ENCODE data around the gene PRLR.

PRLR gene

GRCh38 chr5:35166043-35166442 is 64.2 kb downstream of the PRLR start:
- Histone ChIP-seq H3K9me3 (ENCODE audit: control insufficient read depth, insufficient read depth, low read length) (no peaks in the 10 kb centered on the region), H3K9ac (ENCODE audit: low read depth, low read length) (no peak overlapping the region), H3K36me3 (ENCODE audit: insufficient read depth, low read length) (no peaks in the 10 kb centered on the region), H3K4me1 (ENCODE audit: insufficient read depth, low read length) (no peaks in the 10 kb centered on the region)

DNA sequence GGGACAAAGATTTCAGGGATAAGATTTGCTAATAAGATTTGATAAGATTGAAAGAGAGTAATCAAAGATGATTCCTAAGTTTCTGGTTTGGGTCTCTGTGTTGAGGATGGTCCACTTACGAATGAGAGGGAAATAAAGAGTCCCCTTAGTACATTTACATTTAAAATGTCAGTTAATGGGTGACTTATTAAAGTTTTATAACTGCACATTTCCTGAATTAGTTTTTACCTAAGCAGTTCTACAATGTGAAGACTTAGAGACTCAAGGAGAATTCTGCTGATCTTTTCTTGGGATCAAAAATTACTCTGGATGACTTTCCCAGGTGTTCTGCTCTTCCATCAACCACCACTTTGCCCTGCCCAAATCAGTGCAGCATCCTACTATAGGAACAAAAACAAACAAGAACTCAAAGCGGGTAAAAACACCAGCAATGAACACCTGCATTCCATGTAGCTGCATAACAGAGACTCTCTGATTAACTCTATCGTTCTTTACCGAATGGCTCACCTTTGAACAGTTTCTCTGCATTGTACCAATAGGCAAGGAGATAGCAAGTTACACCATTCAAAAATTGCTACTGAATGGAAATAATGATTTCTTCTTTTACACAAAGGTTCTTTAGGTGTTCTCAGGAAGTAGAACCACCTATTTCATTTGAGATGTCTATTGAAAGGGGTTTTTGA is 65.3 kb downstream of the PRLR start:
- Histone ChIP-seq H3K9me3 (ENCODE audit: control insufficient read depth, insufficient read depth, low read length) (no peaks in the 10 kb centered on the region), H3K36me3 (ENCODE audit: insufficient read depth, low read length) (no peaks in the 10 kb centered on the region), H3K4me1 (ENCODE audit: insufficient read depth, low read length) (no peaks in the 10 kb centered on the region)

GRCh38 chr5:35163710-35164033 is 66.6 kb downstream of the PRLR start:
- H3K36me3 ChIP-seq (ENCODE audit: insufficient read depth, low read length), result no peaks in the 10 kb centered on the region
- no peak overlapping the region for H3K9ac ChIP-seq (ENCODE audit: low read depth, low read length)
- H3K9me3 ChIP-seq (ENCODE audit: control insufficient read depth, insufficient read depth, low read length), result no peaks in the 10 kb centered on the region
- no peaks in the 10 kb centered on the region; the same call in 1 of the 2 replicates for H3K4me1 ChIP-seq (ENCODE audit: insufficient read depth, low read length)

More for the DNA sequence above, 65.3 kb downstream of the PRLR start:
- no peak overlapping the region for H3K9ac ChIP-seq (ENCODE audit: low read depth, low read length)

DNA sequence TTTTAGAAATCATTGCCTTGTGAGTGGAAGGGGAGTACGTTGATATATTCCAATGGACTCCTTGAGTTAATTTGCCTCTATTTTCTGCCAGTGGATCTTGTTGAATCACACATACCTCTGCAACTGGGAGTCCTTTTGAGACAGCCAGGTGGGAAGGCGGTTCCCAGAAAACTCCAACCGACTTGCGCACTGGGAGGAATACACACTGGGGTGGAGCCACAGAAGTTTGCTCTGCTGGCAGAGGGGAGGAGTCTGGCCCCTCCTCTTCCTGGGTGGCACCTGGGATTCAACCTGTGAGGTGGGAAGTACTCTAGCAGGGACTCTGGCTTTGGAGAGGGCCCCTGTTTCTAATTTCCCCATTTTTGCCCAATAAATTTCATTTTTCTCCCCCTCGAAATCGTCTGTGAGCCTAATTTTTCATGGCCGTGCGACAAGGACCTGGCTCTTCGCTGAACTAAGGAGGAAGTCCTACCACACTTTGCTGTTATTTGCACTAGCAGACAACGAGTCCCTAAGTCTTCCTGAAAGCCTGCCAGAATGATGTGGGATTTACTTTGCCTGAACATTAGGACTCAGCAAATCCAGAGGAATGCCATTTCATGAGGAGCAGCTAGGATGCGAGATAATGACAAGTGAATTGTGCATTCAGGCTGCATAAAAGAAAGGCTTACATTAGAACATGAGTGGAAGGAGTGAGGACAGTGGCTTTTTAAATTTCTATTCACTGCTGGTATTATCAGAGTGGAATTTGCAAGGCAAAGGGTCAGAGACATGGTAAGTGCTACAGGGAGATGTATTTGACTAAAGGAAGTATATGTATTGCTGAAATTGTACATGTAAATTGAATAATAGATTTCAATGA is 67.2 kb downstream of the PRLR start:
- Histone ChIP-seq H3K9ac (ENCODE audit: low read depth, low read length) (no peak overlapping the region), H3K36me3 (ENCODE audit: insufficient read depth, low read length) (no peaks in the 10 kb centered on the region), H3K4me1 (ENCODE audit: insufficient read depth, low read length) (no peaks in the 10 kb centered on the region; the same call in 1 of the 2 replicates), H3K9me3 (ENCODE audit: control insufficient read depth, insufficient read depth, low read length) (no peaks in the 10 kb centered on the region)

DNA sequence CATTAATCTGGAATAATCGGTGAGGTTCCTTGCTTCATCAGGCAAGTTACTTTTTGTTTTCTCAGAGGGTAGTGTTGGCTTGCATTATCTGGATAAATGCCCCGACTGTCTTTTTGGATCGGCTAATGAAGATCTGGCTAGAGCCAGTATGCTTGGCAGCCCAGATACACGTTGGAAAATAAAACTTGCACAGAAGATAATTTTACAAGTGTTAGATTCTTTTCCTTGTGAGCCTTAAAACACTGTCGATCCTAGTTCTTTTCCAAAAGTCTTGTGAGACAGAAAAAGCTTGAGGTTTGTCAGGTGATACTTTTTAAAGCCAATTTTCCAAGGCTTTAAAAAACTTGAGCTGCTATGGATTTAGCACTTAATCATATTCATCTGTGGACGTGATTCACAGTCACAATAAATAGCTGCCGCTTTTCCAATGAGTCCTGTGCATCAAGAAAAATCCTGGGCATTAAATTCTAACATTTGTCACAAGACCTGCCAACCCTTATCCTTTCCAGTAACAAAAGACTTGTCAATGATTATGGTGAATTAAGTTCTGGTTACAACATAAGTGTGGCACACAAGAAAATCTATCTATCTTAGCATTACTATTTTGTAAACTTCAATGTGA is 68.5 kb downstream of the PRLR start:
- Histone ChIP-seq H3K4me1 (ENCODE audit: insufficient read depth, low read length) (no peaks in the 10 kb centered on the region; the same call in 1 of the 2 replicates), H3K9me3 (ENCODE audit: control insufficient read depth, insufficient read depth, low read length) (no peaks in the 10 kb centered on the region), H3K9ac (ENCODE audit: low read depth, low read length) (no peak overlapping the region), H3K36me3 (ENCODE audit: insufficient read depth, low read length) (no peaks in the 10 kb centered on the region)

DNA sequence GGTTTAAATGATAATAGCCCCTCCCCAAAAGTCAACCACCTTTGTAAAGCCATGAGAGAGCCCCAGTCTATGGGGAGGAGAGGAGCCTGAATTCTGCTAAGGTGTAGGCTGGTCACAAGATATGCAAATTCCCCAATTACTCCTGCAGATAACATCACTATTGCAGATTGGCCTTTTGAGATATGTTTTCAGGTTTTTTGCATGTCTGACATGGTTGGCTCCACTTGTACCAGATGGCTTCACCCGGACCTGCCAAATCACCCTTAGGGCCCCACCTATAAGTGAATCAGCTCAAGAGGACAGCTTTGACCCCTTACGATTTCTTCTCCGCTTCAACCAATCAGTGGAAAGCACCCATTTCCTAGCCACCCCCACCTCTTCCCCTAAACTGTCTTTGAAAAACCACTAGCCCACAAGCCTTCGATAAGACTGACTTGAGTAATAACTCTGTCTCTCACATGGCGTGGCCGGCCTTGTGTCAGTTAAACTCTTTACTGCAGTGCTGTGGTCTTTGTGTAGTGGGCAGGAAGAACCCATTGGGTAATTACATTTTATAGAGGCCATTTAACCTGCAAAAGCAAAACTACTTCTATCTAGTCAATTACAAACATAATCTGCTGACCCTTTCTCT is 69.7 kb downstream of the PRLR start:
- no peaks in the 10 kb centered on the region for H3K36me3 ChIP-seq (ENCODE audit: insufficient read depth, low read length)
- H3K4me1 ChIP-seq (ENCODE audit: insufficient read depth, low read length), result no peaks in the 10 kb centered on the region; the same call in 1 of the 2 replicates
- no peaks in the 10 kb centered on the region for H3K9me3 ChIP-seq (ENCODE audit: control insufficient read depth, insufficient read depth, low read length)
- H3K9ac ChIP-seq (ENCODE audit: low read depth, low read length), result no peak overlapping the region

DNA sequence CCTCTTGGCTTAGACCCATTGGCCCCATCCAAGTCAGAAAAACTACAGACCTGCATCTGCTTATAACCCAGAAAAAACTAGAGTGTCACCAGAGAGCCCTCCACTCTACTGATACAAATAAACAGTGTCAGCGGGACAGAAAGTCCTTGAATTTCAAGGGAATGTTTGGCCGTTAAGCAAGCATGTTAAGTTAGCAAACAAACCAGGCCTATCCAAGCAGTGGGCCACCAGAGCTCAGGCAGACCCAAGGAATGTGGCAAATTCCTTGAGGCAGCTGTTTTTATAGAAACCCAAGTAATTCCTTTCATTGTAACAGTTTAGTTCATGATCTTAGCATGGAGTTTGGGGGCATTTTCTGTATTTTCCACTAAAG is 70.9 kb downstream of the PRLR start:
- H3K9me3 ChIP-seq (ENCODE audit: control insufficient read depth, insufficient read depth, low read length), result no peaks in the 10 kb centered on the region
- no peak overlapping the region for H3K9ac ChIP-seq (ENCODE audit: low read depth, low read length)
- H3K4me1 ChIP-seq (ENCODE audit: insufficient read depth, low read length), result no peaks in the 10 kb centered on the region; the same call in 1 of the 2 replicates
- H3K36me3 ChIP-seq (ENCODE audit: insufficient read depth, low read length), result no peaks in the 10 kb centered on the region

DNA sequence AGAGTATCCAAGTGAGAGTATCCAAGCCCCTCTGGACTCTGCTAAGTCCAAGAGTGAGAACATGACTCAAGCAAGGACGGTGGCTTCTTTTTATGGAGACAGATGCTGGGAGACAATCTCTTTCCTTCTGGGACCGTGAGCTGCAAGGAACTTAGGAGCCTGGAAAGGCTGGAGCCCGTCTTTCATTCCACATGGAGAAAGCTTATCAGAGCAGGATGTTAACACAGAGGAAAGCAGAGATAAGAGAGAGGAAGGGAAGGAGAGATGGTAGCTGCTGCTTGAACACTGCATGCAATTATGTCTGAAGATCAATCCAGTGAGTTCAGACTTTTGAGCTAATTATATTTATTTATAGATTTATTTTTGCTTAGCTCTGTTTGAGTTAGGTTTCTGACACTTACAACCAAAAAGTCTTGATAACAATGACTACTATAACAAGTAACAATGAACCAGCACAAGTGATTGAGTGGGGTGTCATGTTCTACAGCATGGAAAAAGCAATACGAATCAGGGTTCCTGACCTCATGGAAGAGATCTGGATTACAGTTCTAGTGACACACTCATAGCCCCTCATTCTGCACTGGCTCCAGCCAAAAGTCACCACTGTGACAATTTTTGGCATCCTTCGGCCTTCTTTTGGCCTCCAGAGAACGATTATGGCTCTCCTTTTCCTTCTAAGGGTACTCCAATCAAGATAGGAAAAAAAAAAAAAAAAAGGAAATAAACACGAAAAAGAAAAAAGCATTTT is 71.5 kb downstream of the PRLR start:
- Histone ChIP-seq H3K9ac (ENCODE audit: low read depth, low read length) (no peak overlapping the region), H3K4me1 (ENCODE audit: insufficient read depth, low read length) (no peaks in the 10 kb centered on the region; the same call in 1 of the 2 replicates), H3K9me3 (ENCODE audit: control insufficient read depth, insufficient read depth, low read length) (no peaks in the 10 kb centered on the region), H3K36me3 (ENCODE audit: insufficient read depth, low read length) (no peaks in the 10 kb centered on the region)

DNA sequence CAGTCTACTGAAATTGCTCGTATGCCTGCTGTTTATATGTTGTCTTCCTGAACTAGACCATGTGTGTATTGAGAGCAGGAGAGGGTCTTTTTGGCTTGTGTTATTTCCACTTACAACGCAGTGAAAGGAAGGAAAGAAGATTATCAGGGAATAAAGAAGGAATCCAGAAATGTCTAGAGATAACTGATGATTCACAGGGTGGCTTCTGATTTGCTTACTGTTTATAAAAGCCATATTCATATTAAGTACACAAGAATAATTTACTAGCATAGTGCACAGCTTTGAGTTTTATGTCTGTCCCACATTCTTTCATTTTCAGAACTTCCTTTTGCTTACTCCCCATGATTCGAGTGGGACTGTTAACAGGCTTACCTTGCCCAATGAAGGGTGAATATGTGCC is 72.1 kb downstream of the PRLR start:
- no peaks in the 10 kb centered on the region; the same call in 1 of the 2 replicates for H3K4me1 ChIP-seq (ENCODE audit: insufficient read depth, low read length)
- no peaks in the 10 kb centered on the region for H3K9me3 ChIP-seq (ENCODE audit: control insufficient read depth, insufficient read depth, low read length)
- no peaks in the 10 kb centered on the region for H3K36me3 ChIP-seq (ENCODE audit: insufficient read depth, low read length)
- H3K9ac ChIP-seq (ENCODE audit: low read depth, low read length), result no peak overlapping the region

DNA sequence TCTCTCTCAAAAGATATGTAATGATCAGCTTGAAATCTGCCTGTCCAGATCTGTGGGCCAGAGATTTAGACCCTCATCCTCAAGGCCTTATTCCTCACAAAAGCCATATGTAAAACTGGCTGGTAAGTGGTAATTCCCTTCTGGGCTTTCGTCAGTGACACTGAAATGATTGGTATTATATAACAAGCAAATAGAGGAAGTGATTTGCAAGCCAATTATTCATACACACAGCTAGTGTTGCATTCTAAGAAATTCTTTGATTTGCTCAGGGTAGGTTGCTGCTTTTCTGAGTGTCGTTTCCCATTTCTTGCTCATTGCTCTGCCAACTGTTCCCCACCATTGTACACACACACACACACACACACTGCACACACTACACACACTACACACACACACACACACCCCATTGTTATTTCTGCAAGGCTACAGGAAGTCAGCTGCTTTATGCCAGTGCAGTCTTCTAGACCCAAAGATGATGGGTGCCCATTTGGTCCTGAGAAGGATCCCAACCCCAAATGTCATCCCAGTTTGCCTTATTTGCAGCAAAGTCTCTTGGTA is 76.8 kb downstream of the PRLR start:
- no peaks in the 10 kb centered on the region for H3K36me3 ChIP-seq (ENCODE audit: insufficient read depth, low read length)
- H3K9me3 ChIP-seq (ENCODE audit: control insufficient read depth, insufficient read depth, low read length), result no peaks in the 10 kb centered on the region
- H3K9ac ChIP-seq (ENCODE audit: low read depth, low read length), result no peak overlapping the region
- H3K4me1 ChIP-seq (ENCODE audit: insufficient read depth, low read length), result no peaks in the 10 kb centered on the region

- Histone ChIP-seq H3K9ac (ENCODE audit: low read depth, low read length) (no peak overlapping the region), H3K36me3 (ENCODE audit: insufficient read depth, low read length) (no peaks in the 10 kb centered on the region), H3K4me1 (ENCODE audit: insufficient read depth, low read length) (no peaks in the 10 kb centered on the region), H3K9me3 (ENCODE audit: control insufficient read depth, insufficient read depth, low read length) (no peaks in the 10 kb centered on the region)
Measured at GRCh38 chr5:35152733-35153132, 77.6 kb downstream of the PRLR start.

- Histone ChIP-seq H3K36me3 (ENCODE audit: insufficient read depth, low read length) (no peaks in the 10 kb centered on the region), H3K9me3 (ENCODE audit: control insufficient read depth, insufficient read depth, low read length) (no peaks in the 10 kb centered on the region), H3K9ac (ENCODE audit: low read depth, low read length) (no peak overlapping the region), H3K4me1 (ENCODE audit: insufficient read depth, low read length) (no peaks in the 10 kb centered on the region; the same call in 1 of the 2 replicates)
Measured at GRCh38 chr5:35151146-35151920, 79.0 kb downstream of the PRLR start.

DNA sequence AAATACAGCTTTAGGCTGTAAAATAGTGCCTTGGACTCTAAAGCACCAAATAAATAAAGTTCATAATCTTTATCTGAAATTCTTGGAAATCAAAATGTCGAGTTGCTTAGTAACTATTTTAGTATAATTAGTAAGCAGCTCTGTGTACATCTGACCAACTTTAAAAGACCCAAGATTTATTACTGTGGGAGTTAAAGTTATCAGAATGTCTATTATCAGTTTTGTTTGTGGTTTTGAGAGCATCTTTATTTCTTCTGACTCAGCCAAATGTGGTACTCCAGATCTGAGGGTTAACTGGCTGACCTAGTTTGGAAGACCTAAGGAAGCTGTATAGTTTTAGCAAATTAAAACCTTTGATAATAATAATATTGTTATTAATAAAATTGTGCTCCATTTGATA is 81.2 kb downstream of the PRLR start:
- Histone ChIP-seq H3K4me1 (ENCODE audit: insufficient read depth, low read length) (no peaks in the 10 kb centered on the region; the same call in 1 of the 2 replicates), H3K9me3 (ENCODE audit: control insufficient read depth, insufficient read depth, low read length) (no peaks in the 10 kb centered on the region), H3K36me3 (ENCODE audit: insufficient read depth, low read length) (no peaks in the 10 kb centered on the region), H3K9ac (ENCODE audit: low read depth, low read length) (no peak overlapping the region)
